Measurements from ENCODE around the gene MGLL.

- TF ChIP-seq POLR2AphosphoS5 (IDR thresholded peaks at IDR 0.05), result no peak
- no peak for TF ChIP-seq POLR2A (IDR thresholded peaks at IDR 0.05)
These were observed 55.2 kb downstream of the MGLL start for GRCh38 chr3:127767126-127767525.
